NCI-H1436 (cell line): ENCODE measurements around the gene CHMP1A.
"Not testable (repeated sequence)": the region's sequence is repeated elsewhere in the genome, so short reads cannot be mapped to it uniquely, and the experiment has no call there.

Experiments
- DNase-seq: peaks from one replicate; lab custom pipeline; 2025; lab: John Stamatoyannopoulos, UW

Gene CHMP1A

DNA sequence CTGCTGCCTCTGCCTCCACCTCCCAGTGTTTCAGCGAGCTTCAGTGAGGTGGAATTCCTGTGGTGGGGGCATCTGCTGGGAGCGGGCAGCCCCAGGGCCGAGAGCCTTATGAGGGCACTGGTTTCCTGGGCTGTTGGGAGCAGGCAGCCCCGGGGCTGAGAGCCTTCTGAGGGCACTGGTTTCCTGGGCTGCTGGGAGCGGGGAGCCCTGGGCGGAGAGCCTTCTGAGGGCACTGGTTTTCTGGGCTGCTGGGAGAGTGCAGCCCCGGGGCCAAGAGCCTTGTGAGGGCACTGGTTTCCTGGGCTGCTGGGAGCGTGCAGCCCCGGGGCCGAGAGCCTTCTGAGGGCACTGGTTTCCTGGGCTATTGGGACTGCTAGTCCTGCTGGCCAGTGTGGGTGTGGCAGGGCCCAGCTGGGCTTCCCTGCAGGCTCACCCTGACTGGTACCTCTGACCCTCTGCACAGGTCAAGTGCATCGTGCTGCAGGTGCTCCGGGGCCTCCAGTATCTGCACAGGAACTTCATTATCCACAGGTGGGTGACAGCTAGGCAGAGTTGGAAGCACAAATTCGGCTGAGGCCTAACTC, 34.6 kb upstream of the CHMP1A start:
- DNase-seq, result no peak

DNA sequence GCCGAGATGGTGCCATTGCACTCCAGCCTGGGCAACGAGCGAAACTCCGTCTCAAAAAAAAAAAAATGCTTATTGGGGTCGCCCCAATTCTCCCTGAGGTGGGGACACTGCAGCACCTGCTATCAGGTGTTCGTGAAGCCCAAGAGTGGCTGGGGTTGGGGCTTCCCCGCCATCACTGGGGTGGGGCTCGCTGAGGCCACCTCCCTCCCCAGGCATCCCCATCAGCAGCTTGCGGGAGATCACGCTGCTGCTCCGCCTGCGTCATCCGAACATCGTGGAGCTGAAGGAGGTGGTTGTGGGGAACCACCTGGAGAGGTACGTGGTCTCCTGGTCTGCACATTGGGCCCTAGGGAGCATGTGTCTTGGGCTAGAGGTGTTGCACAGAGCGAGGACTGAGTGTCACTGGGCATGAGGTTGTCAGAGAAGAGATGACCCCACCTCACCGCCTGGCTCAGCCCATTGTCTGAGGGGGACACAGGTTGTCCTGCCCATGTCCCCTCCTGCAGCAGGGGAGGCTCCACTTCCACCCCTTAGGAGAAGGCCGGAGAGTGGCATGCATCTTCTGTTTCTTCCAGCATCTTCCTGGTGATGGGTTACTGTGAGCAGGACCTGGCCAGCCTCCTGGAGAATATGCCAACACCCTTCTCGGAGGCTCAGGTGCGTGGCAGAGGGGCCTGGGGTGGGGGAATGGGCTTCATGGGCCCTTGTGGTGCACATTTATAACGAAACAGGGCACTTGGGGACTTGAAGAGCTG, 33.9 kb upstream of the CHMP1A start:
- no peak for DNase-seq

DNA sequence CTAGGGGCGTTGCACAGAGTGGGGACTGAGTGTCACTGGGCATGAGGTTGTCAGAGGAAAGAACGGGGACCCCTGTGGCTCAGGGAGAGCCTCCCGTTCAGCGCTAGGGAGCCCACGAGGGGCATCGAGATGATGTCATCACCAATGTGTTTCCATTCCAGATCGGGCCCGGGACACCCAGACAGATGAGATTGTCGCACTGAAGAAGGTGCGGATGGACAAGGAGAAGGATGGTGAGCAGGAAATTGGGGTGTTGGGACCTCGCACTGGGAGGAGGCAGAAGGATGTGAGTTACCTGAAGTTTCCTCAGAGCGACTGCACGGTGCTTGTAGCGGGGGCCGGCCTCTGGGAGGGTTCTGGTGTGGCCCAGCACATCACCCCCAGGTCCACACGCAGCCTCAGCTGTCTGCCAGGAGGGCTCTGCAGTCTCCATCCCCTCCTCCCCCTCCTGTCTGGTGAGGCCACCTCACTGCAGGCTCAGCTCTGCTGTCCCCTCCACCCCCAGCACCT, 32.9 kb upstream of the CHMP1A start:
- DNase-seq, result no peak

DNA sequence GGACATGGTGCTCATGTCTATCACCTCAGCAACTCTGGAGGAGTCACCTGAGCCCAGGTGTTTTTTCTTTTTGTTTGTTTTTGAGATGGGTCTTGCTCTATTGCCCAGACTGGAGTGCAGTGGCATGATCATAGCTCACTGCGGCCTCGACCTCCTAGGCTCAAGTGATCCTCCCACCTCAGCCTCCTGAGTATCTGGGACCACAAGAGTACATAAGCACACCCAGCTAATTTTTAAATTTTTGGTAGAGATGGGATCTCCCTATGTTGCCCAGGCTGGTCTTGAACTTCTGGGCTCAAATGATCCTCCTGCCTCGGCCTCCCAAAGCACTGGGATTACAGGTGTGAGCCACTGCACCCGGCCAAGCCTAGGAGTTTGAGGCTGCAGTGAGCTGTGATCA, 32.1 kb upstream of the CHMP1A start:
- DNase-seq, result not testable (repeated sequence)

DNA sequence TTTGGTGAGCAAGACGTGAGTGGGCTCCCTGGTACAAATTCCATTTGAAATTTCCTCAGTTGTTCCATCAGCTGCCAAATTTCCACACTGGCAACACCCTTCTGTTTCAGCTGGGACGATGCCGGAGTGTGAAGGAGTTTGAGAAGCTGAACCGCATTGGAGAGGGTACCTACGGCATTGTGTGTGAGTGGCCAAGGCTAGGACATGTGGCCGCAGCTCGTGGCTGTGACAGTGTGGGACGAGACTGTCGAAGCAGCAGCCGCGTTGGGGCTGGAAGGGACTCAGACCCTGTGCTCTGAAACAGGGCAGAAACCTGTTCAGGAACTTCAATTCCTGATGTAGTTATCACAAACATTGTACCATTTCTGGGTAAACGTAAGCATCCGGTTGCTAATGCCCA, 31.6 kb upstream of the CHMP1A start:
- no peak for DNase-seq

DNA sequence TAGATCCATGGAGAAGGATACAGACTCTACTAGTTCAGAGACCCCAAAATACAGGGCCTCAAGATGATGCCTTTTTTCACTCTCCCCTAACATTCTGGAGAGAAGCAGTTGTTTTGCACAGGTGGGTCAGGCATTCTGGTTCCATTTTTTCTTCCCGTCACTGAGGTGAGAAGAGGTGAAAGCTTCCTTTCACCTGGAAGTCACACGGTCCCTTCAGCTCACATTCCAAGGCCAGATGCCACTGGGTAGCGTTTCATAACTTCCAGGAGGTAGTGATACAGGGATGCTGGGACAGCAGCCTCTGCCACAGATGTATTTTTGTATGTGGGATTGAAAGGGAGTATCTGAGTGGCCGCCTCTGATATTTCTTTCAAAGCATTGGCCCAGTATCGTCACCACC, 30.9 kb upstream of the CHMP1A start:
- DNase-seq, result no peak

DNA sequence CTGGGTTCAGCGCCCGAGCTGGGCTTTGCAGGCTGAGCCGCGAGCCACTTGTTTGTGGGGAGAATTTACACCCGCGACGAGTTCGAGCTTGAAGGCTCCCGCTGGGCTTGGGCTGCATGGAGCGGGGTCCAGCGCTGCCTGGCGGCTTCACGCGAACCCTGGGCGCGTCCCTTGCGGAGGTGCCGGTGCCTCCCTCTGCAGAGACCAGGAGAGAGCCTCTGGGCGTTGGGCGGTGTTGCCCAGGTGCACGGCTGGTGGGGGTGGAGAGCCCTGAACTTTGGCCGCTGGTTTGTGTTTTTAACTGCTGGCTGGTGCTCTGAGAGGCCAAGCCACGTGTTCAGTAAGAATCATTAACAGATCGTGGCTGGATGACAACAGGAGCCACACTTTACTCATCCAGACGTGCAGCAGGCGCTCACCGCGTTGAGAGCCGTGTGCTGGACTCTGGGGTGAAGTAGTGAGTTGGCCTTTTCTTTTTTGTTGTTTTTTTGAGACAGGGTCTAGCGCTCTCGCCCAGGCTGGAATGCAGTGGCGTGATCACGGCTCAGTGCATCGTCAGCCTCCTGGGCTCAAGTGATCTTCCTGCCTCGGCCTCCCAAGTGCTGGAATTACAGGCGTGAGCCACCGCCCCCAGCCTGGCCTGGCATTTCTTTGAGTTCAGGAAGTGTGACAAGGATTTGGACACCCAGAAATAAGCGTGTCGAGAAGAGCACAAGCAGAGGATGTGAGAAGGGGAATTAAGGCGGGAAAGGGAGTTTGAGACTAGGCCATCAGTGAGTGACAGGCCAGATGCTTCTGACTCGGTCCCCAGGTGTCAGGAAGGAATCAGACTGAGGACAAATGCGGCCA, 29.8 kb upstream of the CHMP1A start:
- no peak for DNase-seq

DNA sequence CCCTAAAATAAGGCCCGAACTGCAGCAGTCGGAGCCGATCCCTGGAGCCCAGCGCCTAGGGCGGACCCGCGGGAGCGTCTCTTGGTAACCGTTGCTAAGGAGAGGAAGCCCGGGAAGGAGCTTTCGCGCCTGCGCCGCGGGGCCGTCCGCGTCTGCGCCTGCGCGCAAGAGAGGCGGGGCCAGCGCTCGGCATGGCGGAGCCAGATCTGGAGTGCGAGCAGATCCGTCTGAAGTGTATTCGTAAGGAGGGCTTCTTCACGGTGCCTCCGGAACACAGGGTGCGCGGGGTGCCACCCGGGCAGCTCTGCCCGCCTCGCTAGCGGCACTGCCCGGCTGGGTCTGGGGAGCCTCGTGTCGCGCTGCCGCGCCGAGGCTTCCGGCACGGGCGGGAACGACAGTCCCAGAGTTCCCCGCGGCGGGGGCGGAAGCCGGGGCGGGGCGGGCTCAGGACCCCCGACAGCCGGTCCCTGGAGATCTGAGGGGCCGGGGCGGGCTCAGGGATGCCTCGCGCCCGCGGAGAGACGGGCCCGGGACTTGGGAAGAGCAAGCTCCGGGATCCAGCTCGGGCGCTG, 29.1 kb upstream of the CHMP1A start, which contains the start of gene CDK10:
TSS of gene CDK10 (plus strand) at position 170 of the 572 bp plus-strand sequence. CDS start at position 192, 22 bp downstream.
- DNase-seq, result peak; percentile 90

DNA sequence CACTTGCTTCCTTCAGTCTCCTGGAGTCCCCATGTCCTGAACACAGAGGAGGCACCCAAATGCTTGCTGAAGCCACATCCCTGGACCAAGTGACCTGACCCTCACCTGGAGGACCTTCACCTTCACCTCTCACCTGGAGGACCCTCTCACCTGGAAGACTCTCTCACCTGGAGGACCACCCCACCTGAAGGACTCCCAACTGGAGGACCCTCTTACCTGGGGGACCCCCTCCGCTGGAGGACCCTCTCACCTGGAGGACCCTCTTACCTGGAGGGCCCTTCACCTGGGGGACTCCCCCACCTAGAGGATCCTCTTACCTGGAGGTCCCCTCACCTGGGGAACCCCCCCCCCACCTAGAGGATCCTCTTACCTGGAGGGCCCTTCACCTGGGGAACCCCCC, 28.4 kb upstream of the CHMP1A start:
- no peak for DNase-seq

DNA sequence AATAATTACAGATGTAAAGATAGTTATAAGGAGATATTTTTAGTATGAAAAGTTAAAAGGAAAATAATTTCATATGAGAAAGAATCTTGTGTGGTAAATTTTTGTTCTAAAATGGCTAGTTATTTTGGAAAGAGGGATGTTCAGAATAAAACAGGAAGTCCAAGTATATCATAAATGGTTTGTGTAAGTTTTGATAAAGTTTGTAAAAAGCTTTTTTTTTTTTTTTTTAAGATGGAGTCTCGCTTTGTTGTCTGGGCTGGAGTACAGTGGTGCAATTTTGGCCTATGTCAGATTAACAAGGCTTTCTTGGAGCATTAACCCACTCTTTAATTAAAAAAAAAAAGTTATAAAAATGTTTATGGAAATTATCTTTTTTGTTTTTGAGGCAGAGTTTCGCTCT, 20.8 kb upstream of the CHMP1A start:
- no peak for DNase-seq

DNA sequence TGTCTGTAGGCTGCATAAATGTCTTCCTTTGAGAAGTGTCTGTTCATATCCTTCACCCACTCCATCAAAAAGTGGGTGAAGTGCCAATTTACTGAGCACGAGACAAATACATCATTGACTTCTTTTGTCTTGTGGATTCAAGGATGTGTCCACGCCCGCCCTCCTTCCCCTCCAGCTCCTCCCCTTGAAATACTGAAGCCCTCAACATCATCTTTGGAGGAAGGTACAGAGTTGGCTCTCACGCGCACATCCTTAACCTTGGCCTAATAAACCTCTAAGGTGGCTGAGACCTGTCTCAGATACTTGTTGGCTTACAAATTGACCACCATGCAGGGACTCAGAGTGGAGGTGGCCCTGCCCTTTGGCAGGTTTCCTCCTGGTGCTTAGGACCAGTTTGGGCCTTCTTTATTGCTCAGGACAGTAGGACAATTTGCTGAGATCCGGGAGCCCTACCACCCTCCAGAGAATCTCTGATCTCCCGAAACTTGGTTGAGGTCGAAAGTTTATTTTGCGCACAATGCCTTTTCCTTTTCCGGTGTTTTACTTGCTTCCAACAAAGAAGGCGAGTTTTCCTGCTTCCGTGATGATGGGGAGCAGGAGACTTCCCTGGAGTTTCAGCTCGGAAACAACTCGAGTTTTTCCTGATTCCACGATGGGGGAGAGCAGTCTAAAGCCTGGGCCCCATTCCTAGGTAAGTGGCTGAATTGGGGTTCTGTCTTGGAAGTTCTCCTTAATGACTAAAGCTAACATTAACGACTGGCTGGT, 14.9 kb upstream of the CHMP1A start:
- no peak for DNase-seq

DNA sequence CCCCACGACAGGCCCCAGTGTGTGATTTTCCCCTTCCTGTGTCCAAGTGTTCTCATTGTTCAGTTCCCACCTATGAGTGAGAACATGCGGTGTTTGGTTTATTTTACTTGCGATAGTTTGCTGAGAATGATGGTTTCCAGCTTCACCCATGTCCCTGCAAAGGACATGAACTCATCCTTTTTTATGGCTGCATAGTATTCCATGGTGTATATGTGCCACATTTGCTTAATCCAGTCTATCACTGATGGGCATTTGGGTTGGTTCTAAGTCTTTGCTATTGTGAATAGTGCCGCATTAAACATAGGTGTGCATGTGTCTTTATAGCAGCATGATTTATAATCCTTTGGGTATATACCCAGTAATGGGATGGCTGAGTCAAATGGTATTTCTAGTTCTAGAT, 14.1 kb upstream of the CHMP1A start:
- not testable (repeated sequence) for DNase-seq

DNA sequence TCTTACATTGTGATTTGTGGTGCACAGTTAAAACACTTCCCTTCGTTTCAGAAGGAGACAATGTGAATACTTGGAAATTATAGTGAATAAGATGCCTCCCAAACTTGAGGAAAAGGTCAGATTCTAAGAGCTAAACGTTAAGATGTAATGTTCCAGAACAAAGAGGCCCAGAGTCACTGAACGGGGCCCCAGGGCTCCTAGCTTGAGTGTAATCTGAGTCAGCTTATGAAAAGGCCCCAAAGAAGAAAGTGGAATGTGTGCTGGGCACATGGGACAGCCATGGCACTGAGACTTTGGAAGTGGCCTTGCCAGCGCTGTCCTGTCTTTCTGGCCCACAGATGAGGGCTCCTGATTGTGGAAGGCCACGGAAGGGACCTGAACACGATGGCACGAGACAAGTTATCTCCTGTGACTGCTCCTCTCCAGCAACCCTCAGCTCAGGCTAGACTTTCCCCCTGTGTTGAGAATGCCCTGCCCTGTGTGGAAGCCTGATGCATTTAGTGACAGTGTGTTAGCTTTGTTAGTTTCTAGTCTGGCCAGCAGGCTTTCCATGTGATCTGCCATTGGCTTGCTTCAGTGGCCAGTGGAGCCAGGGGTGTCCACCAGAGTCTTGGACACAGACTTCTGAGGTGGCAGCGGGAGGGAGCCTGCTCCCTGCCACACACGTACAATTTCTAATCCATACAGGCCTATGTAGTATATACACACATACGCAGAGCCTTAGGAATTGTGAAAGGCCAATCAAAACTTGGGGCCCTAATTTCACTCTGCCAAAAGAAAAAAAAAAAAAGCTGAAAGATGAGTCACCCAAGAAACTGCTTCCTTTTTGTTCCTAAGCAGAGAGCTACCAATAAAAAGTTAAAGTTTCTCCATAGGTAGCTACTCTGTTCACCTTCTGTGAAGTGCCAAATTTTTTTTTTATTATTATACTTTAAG, 13.3 kb upstream of the CHMP1A start:
- no peak for DNase-seq

DNA sequence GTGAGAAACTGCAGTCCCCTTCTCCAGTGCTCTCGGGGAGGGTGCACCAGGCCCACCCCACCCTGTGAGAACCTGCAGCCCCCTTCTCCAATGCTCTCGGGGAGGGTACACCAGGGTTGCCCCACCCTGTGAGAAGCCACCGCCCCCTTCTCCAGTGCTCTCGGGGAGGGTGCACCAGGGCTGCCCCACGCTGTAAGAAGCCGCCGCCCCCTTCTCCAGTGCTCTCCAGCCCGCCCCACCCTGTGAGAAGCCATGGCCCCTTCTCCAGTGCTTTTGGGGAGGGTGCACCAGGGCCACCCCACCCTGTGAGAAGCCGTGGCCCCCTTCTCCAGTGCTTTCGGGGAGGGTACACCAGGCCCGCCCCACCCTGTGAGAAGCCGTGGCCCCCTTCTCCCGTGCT, 12.2 kb upstream of the CHMP1A start:
- no peak for DNase-seq

DNA sequence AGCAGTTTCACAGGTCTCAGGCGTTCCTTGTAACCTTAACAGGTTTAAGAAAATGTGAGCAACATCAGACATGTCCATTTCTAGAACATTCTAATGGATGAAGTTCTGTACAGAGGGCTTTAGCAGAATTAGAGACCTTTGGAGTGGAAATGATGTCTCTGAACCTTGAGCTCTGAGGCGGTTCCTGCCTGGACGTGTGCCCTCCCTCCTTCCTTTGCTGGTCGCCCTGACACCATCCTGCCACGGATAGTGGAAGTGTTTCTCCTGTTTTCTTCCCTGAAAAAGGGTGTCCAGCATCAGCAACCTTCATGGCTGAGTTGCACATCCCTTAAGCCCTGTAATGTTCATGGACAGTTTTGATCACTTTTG, 11.3 kb upstream of the CHMP1A start:
- no peak for DNase-seq

DNA sequence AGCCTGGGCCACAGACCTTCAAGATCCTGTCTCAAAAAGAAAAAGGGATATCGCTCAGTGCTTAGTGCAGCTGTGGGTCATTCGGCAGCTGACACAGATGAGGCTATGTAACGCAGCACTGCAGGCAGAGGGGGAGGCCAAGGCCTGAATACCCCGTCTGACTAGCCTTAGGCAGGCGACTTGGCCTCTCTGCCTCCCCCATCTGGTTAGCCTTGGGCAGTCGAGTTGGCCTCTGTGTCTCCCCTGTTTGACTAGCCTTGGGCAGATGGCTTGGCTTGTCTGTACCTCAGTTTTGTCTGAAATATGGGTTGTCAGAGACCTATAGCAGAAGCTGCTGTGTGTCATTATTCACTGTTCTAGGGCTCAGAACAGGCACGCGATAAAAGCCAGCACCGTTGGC, 10.1 kb upstream of the CHMP1A start:
- DNase-seq, result no peak

DNA sequence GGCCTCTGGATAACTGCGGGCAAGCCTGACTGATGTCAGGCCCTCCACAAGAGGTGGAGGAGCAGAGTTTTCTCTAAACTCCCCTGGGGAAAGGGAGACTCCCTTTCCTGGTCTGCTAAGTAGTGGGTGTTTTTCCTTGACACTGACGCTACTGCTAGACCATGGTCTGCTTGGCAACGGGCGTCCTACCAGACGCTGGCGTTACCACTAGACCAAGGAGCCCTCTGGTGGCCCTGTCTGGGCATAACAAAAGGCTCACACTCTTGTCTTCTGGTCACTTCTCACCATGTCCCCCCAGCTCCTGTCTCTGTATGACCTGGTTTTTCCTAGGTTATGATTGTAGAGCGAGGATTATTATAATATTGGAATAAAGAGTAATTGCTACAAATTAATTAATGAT, 9.5 kb upstream of the CHMP1A start:
- DNase-seq, result not testable (repeated sequence)

DNA sequence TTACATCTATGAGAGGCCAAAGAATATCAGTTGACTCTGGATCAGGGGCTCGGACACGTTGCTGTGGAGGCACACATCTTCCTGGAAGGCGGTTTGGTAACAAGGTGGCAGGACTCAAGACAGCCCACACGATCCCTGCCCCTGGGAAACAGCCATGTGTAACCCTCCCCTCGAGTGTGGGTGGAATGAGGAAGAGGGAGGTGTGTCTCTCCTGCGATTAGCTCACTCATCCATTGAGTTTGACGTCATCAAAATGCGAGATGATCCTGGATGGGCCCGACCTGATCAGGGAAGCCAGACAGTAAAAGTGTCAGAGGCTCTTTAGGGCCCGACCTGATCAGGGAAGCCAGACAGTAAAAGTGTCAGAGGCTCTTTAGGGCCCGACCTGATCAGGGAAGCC, 6.7 kb upstream of the CHMP1A start:
- not testable (repeated sequence) for DNase-seq

DNA sequence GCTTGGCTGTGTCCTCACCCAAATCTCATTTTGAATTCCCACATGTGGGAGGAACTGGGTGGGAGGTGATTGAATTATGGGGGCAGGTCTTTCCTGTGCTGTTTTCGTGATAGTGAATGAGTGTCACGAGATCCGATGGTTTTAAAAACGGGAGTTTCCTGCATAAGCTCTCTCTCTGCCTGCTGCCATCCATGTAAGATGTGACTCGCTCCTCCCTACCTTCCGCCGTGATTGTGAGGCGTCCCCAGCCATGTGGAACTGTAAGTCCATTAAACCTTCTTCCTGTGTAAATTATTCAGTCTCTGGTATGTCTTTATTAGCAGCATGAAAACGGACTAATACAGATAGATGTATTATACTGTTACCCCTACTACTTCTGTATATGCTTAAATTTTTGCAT, 3.7 kb upstream of the CHMP1A start:
- DNase-seq, result no peak

DNA sequence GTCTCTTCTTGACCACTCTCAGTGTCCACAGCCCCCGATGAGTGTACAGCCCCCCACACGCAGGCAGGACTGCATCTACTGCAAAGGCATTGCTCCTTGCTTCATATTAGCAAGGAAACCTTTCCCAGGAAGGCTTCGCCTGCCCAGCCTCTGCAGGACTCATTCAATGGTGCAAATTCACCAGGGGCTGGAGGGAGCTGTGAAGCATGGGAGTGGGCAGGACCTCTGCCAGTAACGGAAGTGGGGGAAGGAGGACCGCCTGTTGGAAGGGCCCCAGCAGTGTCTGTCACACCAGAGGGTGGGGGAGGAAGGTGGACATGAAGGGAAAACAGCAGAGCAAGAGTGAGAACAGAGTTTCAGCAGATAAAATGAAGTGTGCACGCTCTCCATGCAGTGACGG, 2.6 kb upstream of the CHMP1A start:
- DNase-seq, result no peak
